ENCODE measurements around the gene PSORS1C1.

Gene PSORS1C1

DNA sequence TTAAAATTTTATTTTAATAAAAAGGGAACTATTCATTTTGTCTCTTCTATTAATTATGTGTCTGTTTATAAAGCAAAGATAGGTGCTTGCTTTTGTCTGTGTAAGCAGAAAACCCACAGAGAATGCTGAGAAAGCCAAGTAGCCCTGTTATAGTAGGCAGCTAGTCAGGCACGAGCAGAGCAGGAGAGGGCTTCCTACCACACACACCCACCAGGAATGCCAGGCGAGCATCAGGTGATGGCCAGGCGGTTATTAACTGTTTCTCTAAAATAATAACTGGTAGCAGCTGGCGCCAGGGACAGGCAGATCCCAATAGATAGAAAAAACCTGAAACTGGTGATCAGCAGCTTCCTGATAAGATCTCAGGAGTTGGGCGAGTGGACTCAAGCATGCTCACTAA is 17.9 kb upstream of the PSORS1C1 start:
- no peak for DNase-seq

DNA sequence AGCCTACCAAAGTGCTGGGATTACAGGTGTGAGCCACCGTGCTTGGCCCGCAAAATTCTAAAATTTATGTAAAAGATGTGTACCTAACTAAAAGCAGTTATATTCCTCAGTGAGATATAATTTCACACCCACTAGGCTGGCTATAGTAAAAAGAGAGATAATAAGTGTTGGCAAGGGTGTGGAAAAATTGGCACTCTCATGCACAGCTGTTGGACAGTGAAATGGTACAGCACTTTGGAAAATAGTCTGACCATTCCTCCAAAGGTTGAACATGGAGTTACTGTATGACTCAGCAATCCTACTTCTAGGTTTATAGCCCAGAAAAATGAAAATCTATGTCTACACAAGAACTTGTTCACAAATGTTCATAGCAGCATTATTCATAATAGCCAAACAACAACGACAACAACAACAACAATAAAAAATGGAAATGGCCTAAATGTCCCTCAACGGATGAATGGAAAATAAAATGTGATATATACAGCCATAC is 16.1 kb upstream of the PSORS1C1 start:
- no peak for DNase-seq

- DNase-seq, result no peak
Observed at GRCh38 chr6:31103136-31103535, 11.5 kb upstream of the PSORS1C1 start.

DNA sequence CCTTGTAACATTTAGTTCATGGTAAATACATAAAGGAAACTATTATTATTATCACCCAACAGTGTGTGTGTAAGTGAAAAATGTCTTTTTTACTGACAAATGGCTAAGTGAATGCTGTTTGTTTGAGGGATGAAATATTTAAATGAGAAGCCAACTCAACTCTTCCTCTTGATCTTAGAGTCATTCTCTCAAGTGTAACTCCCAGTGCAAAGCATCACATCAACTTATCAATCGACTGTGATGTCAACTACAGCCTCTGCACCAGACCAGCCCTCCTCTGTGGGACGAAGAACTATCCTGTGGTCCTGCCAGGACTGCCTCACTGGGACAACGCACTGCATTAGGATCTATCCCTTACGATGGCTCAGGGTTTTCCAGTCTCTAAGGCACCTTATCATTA is 7.5 kb upstream of the PSORS1C1 start:
- DNase-seq, result no peak

DNA sequence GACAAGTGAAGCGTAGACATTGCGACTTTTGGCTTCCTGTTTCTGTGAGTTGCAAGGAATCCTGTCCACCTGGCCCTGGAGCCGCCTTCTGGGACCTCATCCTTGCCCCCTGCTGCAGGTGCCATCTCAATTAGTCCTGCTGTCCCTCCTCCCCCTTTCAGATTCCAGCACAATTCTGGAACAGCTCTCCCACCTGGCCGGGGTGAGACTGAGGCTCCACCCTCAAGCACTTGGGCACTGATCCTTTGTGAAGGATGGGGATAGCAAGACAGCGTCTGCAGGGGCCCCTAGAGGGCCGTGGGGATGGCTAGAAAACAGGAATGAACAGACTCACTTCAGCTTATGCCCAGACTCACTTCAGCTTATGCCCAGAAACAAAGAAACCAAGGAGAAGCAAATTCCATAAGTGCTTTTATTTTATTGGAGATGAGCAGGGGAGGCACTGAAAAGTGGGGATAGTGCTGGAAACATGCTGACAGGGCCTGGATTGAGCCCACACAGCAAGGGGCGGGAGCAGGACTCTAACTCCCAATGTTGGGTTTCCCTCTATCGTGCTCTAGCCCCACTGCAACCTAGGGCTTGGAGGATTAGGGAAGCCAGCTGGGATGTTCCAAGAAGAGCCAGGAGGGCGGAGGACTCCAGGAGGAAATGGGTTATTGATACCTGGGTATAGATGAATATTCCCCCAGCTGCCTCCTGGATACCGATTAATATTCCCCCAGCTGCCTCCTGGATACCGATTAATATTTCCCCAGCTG is 3.6 kb upstream of the PSORS1C1 start:
- DNase-seq, result no peak

DNA sequence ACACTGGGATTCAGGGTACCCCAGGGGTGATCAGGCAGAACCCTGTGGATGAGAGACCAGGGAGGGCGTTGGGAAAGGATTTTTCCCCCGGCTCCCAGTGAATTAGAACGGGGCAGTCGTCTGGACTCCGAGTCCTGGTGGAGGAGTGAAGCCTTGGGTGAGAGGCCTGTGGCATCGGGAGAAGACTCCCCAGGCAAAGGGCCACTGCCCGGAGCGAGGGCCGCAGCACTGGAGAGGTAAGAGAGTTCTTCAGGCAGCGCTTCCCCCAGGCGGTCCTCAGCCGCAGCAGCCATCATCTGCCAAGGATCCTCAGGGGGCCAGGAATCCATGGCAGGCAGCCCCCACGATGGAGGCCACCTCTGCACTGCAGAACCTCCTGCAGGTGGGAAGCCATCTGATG is 2.9 kb upstream of the PSORS1C1 start:
- DNase-seq, result no peak

GRCh38 chr6:31112478-31112877 is 2.1 kb upstream of the PSORS1C1 start, which contains the start of gene C6orf15:
TSS of gene C6orf15 (minus strand) at chr6:31112575. CDS start at chr6:31112555, 20 bp downstream.
- DNase-seq, result no peak

DNA sequence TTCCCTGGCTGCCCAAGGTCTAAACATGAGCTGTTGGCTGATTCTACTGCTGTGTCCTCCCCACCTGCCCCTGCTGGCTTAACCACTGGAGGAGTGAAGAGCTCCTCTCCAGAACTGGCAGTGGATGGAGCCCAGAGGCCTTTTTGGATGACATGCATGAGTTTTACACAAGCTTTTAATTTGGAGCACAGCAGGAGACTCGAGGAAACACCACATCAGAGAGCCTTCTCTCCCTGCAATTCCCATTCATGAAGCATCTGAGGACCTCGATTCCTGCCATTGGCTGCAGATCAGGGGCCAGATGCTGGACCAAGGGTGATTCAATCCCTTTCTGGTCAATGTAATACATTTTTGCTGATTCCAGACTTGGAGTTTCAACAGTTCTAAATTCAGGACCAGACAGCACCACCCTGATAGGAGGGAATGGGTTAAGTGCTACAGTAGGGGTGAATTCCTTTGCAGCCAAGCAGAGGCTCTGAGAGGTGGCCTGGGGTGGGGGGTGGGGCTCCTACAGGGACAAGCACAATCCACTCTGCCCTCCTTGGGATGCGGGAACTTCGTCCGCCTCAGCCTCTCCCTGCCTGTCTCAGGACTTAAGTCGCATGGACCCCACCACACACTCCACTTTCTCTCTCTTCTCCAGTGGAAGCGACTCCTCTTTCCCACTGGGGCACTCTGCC is 599 bp upstream of the PSORS1C1 start:
- no peak for DNase-seq

GRCh38 chr6:31114970-31115849 is 610 bp downstream of the PSORS1C1 start:
- no peak for DNase-seq

DNA sequence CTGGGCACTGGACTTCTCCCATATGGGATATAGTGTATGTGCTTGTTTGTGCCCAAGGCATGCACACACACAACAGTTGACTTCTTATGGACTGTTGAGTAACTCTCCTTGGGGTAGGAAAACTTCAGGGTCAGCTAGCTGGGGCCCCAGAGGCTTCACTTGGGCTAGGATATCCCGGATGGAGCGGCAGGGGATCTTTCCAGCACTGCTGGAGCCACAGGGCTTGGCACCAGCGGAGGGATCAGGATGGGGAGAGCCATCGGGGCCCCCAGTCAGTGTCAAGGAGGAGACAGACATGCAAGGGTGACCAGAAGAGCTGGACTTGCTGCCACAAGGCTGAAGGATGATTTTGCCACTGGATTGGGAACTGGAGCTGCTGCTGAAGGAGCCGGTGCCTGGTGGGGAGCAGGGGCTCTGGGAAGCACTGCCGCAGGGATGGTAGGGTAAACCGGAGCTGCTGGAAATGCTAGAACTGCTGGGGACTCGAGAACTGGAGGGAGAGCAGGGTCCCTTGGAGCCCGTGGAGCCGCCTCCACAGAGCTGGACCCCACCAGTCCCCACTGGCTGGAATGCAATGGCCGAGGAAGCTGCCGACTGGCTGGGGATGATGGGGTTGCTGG is 1.5 kb downstream of the PSORS1C1 start:
- DNase-seq, result no peak

DNA sequence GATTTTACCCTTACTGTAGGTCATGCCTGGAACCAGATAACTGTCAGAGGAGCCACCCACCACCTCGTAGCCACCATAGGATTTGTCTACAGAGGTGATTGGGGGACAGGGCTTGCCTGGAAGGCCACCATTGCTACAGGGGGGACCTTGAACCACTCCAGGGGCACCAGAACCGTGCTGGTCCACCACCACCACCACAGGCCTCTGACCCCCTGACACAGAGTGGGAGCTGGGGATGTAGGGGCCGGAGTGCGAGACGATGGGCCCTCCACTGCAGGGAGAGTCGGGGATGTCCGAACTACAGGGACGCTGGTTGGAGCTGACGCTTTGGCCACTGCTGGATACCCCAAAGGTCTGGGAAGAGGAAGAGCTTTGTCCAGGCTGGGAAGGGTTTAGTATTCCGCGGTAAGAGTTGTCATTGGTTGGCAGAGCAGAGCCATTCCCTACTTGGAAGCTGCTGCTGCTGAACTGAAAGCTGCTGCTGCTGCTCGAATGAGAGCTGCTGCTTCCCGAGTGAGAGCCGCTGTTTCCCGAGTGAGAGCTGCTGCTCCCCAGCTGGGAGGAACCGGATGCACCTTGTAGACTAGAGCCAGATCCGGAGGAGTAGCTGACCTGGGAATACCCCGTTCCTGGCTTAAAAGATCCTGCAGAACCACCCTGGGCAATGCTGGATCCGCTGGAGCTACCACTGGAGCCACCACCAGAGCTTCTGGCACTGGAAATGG is 2.2 kb downstream of the PSORS1C1 start:
- no peak for DNase-seq

DNA sequence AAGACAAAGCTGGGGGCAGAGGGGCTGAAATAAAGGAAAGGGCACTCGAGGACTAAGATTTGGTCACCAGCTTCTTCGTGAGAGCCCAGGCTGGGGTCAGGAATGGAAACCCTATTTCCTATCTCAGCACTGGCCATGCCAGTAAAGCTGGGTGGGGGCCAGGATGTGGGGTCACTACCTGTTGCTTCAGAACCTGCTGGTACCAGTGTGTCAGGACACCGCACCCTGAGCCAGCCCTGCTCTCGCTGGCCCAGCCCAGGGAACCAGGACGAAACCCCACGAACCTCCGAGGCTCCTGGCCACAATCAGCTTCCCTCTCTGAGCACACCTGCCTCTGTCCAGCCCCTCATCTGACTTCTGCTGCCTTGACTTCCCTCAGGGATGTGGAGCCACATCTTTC is 3.6 kb downstream of the PSORS1C1 start:
- no peak for DNase-seq

GRCh38 chr6:31120151-31120915 is 5.7 kb downstream of the PSORS1C1 start, which contains the start of gene CDSN:
TSS of gene CDSN (minus strand) at chr6:31120446. CDS start at chr6:31120419, 27 bp downstream.
- no peak for DNase-seq

DNA sequence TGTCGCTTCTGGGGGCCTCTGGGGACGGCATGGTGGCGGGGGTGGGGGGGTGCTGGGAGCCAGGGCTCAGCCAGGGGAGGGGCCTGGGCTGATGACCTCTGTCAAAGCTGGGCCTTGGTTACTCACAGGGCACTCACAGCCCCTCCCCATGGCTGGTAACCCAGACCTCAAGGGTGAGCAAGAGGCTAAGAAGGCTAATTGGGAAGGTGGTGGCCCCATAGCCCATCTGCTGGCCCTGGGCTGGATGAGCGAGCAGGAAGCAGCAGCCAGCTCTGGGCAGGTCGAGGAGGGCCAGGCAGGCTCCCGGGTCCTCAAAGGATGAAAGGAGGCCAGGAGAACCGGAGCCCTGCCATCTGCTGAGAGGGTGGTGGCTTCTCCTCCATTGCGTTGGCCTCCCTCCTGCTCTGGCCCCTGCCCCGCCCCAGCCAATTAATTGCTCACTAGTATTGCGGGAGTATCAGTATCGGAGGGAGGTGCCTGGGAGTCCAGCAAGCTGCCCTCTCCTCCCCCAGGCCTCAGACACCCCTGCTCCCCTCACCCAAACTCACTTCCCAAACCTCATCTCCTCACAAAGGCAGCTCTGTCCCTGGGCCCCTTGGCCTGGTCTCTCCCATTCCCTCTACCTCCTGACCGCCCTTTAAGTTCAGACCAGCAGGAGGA is 6.7 kb downstream of the PSORS1C1 start:
- no peak for DNase-seq

DNA sequence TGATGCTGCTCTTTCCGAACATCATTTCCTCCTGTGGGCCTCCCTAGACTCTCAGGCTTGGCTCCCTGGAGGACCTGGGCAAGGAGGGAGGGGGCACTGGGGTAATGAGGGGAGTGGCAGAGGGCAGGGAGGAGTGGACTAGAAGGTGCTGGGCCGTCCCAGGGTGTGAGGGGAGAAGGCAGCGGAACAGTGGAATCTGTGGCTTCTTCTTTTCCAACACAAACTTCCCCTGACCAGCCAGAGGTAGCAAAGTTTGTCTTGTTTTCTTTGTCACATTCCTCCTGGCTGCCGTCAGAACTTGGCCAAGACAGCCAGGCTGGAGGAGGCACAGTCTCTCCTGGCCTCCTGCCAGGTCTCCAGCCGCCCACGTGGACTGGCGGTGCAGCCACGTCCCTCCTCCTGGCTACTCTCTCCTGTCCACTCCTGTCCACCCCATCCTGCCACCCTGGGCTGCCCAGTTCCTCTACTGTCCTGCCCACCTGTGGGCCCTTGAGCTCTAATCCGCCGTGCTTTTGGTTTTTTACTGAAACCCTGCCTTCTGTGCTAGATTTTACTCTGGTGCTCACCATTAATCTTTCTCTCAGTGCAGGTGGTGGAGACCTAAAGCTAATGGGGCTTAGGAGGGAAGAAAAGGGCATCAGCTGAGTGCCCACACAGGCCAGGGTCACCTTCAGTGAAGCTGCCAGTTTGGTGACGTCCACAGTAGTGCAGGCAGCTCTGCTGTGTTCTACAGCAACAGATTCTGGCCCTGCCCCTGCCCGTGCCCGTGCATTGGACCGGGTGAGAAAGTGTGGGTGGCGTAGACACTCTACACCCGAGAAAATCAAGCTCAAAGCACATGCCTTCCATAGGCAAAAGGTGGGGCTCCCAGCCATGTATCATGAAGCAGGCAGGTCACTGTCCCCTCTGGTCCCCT is 8.4 kb downstream of the PSORS1C1 start:
- DNase-seq, result no peak

GRCh38 chr6:31125162-31125561 is 10.6 kb downstream of the PSORS1C1 start:
- no peak for DNase-seq

- no peak for DNase-seq
Observed at GRCh38 chr6:31125586-31126363, 11.2 kb downstream of the PSORS1C1 start.

DNA sequence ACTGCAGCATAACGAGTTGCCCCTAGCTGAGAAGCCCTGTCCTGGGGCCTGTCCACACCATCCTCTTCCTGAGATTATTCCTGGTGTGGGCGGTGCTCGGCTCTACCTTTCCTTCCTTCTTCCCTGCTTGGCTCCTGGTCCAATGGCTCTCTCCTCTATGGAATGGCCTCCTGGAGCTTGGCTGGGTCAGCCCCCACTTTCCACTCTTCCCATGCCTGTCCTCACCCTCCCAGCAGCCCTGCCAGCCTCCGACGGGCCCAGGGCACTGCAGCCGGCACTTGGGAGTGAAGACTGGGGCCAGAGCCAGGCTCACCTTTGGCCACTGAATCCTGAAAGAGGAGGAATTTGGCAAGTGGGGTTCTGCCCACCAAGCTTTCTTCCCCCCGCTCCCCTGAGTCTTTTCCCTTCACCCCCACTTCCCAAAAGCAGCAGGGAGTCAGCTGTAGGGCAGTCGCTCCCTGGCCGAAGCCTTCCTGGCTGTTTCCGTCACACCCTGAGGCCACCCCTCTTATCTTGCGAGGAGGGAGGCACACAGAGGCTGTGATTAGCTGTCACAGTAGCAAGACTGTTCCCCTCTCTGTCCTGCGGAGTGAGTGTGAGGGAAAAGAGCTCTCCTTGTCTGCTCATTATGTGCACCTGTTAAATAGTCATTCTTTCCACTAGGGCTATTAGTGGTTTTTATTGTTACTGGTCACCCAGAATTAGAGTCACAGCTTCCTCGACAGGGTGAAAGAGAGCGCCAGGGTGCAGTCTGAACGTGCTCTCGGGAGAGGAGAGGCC is 12.0 kb downstream of the PSORS1C1 start:
- DNase-seq, result no peak

All from NCI-H510A treated with DMSO at 0.1 percent for 48 hours (cell line).